HG03439 (cell line): ENCODE results near the gene LRSAM1.
A peak's percentile ranks its signal among the peaks of the same experiment; 100 is the strongest.

Experiments
- ATAC-seq: cut with Tn5 transposase; IDR thresholded peaks from one replicate; pipeline ENCODE4 v1.9.1; 2021; ENCODE audit warnings: mild to moderate bottlenecking, moderate library complexity; ENCODE audit not compliant: unreplicated experiment

Gene LRSAM1

DNA sequence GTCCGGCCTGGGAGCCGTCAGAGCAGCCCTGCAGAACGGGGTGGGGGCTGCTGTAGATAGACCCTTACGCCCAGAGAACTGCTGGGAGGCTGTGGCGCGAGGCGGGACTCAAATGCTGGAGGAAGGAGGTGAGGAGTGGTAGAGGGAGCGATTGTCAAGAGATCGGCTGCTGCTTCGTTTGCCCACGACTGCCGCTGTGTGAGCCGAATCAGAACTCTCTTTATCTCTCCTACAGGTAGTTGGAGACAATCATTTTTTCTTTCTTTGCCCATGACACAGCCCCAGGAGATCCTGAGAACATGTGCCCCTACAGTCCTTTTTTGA is 26.7 kb upstream of the LRSAM1 start:
- ATAC-seq: no peak

GRCh38 chr9:127426756-127427155 is 24.6 kb upstream of the LRSAM1 start:
- no peak for ATAC-seq

- no peak for ATAC-seq
Measured at GRCh38 chr9:127428348-127428747, 23.0 kb upstream of the LRSAM1 start.

GRCh38 chr9:127430415-127430814 is 20.9 kb upstream of the LRSAM1 start:
- ATAC-seq: no peak

DNA sequence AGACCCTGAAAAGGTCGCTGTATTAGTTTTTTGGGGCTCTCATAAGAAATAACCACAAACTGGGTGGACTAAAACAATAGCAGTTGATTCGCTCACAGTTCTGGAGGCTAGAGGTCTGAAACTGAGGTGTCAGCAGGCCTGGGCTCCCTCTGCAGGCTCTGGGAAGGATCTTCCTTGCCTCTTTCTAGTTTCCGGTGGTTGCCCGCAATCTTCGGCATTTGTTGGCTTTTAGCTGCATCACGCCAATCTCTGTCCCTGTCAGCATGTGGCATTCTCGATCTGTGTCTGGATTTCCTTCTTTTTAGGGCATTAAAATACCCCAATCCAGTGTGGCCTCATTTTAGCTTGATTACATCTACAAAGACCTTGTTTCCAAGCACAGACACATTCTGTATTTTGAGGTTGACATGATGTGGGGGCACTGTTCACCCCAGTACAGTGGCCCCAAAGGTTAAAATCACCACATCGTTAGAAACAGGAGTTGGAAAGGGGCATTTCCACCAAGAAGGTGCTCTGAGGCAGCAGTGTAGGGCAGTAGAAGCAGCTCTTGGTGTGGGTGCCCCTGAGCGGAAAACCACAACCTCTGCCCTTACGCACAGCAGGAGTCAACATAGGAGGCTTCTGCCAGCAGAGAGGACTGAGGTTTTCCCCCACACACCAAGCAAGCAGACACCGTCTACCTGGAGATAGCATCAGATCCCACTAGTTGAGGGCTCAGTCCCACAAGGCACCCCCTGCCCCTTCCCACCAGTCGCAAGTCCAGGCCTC is 13.6 kb upstream of the LRSAM1 start:
- ATAC-seq: no peak

DNA sequence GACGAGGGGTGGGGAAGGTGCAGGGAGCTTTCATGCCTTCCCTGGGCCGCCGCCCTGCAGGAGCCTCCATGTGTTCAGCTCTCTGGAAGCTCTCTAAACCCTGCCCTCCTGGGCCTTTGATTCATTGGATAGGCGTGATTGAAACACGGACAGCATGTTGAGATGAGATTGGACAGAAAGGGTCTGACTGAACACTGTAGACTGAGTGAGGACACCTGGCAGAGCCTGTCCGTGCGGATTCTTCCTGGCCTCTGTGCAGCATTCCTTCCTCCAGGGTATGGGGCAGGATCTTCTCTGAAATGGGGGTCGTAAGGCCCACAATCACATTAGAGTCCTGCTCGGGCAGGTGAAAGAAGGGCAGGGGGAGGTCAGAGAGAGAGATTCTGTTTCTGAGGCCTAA is 12.9 kb upstream of the LRSAM1 start:
- no peak for ATAC-seq

DNA sequence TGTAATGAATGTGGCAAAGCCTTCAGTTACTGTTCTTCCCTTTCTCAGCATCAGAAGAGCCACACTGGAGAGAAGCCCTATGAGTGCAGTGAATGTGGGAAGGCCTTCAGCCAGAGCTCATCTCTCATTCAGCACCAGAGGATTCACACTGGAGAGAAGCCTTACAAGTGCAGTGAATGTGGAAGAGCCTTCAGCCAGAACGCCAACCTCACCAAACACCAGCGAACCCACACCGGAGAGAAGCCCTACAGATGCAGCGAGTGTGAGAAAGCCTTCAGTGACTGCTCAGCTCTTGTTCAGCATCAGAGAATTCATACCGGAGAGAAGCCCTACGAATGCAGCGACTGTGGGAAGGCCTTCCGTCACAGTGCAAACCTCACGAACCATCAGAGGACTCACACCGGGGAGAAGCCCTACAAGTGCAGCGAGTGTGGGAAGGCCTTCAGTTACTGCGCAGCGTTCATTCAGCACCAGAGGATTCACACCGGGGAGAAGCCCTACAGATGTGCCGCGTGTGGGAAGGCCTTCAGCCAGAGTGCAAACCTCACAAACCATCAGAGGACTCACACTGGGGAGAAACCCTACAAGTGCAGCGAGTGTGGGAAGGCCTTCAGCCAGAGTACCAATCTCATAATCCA is 6.9 kb upstream of the LRSAM1 start:
- no peak for ATAC-seq

GRCh38 chr9:127444921-127445850 is 6.1 kb upstream of the LRSAM1 start:
- ATAC-seq: no peak

DNA sequence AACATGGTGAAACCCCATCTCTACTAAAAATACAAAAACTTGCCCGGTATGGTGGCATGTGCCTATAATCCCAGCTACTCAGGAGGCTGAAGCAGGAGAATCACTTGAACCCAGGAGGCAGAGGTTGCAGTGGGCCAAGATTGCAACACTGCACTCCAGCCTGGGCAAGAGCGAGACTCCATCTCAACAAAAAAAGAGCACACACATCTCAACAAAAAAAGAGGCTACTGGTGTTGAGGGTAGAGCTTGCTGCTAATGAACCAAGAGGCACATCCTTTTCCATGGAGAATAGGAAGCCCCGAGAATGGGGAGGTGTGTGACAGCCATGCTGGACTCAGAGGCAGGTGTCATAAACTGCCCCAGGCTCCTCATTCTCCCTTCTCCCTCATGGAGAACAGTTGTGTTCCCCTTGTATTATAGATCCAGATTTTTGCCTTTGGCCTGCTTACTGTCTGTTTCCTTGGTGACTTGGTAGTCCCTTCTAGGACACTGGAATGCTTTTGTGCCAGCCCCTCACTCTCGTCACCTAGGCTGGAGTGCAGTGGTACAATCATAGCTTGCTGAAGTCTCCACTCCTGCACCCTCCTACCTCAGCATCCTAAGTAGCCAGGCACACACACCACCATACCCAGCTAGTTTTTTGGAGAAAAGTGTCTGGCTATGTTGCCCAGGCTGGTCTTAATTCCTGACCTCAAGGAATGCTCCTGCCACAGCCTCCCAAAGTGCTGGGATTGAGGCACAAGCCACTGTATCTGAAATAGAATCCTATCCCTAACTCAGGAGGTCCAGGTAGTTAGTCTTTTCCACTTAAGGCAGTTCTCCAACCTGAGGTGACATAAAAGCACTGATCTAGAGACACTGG is 5.2 kb upstream of the LRSAM1 start:
- ATAC-seq: no peak

GRCh38 chr9:127446713-127447415 is 4.4 kb upstream of the LRSAM1 start:
- no peak for ATAC-seq

DNA sequence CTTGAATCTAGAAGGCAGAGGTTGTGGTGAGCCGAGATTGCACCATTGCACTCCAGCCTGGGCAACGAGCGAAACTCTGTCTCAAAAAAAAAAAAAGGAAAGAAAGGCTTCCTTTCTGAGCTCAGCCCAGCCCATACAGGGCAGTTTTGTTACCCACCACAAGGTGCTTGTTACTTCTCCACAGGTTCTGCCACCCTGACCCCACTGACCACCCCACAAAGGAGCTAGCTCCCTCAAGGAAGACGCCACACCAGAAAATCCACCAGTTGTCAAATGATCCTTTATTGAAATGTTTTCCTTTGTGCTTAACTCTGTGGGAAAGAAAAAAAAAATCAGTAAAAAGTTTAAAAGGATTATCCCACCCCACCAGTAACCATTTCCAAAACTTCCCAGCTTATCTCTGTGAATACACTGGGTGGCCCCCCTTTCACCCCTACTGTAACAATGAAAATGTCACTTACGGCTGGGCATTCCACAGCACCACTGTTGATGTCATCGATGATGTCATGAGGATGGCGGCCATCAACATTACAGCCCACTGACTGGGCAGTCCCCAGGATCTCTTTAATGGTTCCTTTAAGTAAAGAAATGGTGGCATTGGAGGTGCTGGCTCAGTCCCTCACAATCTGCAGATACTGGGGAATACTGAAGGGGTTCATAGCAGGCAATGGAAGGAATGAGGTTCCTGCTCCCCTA is 3.7 kb upstream of the LRSAM1 start:
- no peak for ATAC-seq

- no peak for ATAC-seq
Measured at GRCh38 chr9:127448112-127448805, 3.1 kb upstream of the LRSAM1 start.

- ATAC-seq: no peak
Measured at GRCh38 chr9:127449332-127449966, 1.9 kb upstream of the LRSAM1 start.

GRCh38 chr9:127450243-127450760 is 1.0 kb upstream of the LRSAM1 start:
- ATAC-seq: peak; percentile 1

GRCh38 chr9:127451608-127451857 is 223 bp downstream of the LRSAM1 start:
- ATAC-seq: peak; percentile 18

- ATAC-seq: peak; percentile 5
Measured at GRCh38 chr9:127451858-127452656, 747 bp downstream of the LRSAM1 start.

DNA sequence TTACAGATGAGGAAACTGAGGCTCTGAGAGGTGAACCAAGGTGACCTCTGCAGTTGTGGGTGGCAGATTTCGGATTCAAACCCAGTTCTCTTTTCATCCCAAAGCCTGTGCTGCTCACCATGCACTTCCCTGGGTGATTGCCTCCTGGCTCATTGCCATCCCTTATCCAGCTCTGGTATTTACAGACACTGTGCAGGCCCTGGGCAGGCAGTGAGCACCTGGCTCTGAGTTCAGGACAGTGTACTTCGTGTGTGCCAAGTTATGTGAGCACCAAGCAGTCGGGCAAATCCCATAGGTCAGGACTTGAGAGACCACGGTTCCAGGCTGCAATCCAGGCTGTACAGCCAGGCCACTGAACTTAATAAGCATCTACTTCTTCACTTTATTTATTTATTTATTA is 1.4 kb downstream of the LRSAM1 start:
- no peak for ATAC-seq
